Right lobe of liver (tissue), 4 donors: ENCODE results near the gene ARMC12.

ENCODE experiments used
- POLR2A ChIP-seq: fragments of 450-650 bp; IDR thresholded peaks from one replicate; pipeline ENCODE4 v1.6.1; 2017; ENCODE audit warnings: antibody characterized with exemption, mild to moderate bottlenecking
- TF ChIP-seq, protein P1 (sequence below), 4 donors: fragments of 200-600 bp in 3 of 4; fragments of 450-650 bp in 1 of 4; IDR thresholded peaks; one replicate each; pipeline versions ENCODE4 v1.5.1 to v1.8.0; 2016 to 2022; ENCODE audit warnings: antibody characterized with exemption in 4 of 4, mild to moderate bottlenecking in 2 of 4
- donor health status: DM: no; HTN: no; CAD: no.
- donor health status: DM: no; HTN: no; CAD: no.
- donor health status: DM: no; HTN: yes; CAD: no.

DNA sequence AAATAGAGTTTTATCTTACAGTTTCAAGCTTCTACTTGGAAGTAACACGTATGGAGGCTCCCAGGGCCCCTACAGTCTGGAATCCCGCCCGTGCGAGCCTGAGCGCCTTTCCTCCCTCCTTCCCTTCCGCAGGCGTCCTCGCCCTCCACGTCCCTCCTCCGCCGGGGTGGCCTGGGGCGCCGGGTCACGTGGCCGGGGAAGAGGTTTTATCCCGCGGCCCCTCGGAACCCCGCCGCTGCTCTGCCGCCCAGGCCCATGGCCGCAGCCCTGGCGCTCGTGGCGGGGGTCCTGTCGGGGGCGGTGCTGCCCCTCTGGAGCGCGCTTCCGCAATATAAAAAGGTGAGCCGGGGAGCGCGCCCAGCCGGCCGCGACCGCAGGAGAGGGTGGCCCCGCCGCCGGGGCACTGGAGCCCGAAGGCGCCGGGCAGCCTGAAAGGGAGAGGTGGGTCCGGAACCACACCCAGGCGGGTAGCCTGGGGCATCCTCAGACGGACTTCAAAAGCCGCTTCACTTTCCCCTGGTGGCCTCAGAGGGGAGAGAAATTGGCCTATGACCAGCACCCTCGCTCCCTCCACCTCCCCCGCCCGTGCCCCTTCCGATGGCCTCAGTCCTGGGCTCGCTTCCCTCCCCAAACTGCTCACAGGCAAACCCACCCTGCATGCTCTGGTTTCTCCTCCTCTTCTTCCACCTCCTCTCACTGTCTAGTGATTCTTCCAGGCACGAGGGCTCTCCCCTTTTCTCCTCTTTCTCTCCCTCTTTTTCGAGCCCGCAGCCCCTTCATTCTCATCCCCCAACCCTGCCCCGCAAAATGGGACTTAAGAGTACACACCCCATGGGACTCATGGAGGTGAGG is 39.8 kb downstream of the ARMC12 start, which contains the start of gene CLPSL2:
- TF ChIP-seq, protein P1, sequence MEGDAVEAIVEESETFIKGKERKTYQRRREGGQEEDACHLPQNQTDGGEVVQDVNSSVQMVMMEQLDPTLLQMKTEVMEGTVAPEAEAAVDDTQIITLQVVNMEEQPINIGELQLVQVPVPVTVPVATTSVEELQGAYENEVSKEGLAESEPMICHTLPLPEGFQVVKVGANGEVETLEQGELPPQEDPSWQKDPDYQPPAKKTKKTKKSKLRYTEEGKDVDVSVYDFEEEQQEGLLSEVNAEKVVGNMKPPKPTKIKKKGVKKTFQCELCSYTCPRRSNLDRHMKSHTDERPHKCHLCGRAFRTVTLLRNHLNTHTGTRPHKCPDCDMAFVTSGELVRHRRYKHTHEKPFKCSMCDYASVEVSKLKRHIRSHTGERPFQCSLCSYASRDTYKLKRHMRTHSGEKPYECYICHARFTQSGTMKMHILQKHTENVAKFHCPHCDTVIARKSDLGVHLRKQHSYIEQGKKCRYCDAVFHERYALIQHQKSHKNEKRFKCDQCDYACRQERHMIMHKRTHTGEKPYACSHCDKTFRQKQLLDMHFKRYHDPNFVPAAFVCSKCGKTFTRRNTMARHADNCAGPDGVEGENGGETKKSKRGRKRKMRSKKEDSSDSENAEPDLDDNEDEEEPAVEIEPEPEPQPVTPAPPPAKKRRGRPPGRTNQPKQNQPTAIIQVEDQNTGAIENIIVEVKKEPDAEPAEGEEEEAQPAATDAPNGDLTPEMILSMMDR (IDR thresholded peaks at IDR 0.05), result no peak
- no peak for TF ChIP-seq POLR2A
